KOPT-K1 (cell line): Measurements from ENCODE around the gene RADIL.

Source experiments
- H3K27ac ChIP-seq: fragments of 200-600 bp; sonication (generic); 2 replicates; pipeline ENCODE4 v1.5.1; 2016; ENCODE audit warnings: antibody characterized with exemption, mild to moderate bottlenecking, low read depth, low read length; ENCODE audit not compliant: poor library complexity, severe bottlenecking
- H3K36me3 ChIP-seq: fragments of 200-600 bp; sonication (generic); 2 replicates; pipeline ENCODE4 v1.5.1; 2017; ENCODE audit warnings: antibody characterized with exemption, mild to moderate bottlenecking, low read length, moderate library complexity; ENCODE audit not compliant: insufficient read depth
- H3K9me3 ChIP-seq: fragments of 200-600 bp; sonication (generic); 2 replicates; pipeline ENCODE4 v1.5.1; 2017; ENCODE audit warnings: antibody characterized with exemption, low read length, mild to moderate bottlenecking; ENCODE audit not compliant: insufficient read depth, poor library complexity, severe bottlenecking

RADIL gene

DNA sequence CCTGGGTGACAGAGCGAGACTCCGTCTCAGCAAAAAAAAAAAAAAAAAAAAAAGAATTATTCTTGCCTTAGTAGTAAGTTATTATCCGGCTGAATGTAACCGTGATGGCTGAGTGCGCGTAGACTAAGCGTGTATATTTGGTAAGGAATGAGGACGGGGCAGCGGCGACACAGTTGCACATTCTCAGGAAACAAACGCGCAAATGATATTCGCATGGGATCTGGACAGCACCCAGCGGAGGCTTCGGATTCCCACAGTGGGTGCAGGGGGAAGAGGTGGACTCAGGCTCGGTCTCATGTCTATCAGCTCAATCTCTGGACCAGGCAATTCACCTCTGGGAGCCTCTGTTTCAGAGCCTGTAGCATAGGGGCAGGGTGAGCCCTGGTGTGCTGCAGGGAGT, 50.8 kb downstream of the RADIL start:
- no peaks in the 10 kb centered on the region for H3K36me3 ChIP-seq
- H3K9me3 ChIP-seq, result no peaks in the 10 kb centered on the region
- H3K27ac ChIP-seq, result no peak overlapping the region

DNA sequence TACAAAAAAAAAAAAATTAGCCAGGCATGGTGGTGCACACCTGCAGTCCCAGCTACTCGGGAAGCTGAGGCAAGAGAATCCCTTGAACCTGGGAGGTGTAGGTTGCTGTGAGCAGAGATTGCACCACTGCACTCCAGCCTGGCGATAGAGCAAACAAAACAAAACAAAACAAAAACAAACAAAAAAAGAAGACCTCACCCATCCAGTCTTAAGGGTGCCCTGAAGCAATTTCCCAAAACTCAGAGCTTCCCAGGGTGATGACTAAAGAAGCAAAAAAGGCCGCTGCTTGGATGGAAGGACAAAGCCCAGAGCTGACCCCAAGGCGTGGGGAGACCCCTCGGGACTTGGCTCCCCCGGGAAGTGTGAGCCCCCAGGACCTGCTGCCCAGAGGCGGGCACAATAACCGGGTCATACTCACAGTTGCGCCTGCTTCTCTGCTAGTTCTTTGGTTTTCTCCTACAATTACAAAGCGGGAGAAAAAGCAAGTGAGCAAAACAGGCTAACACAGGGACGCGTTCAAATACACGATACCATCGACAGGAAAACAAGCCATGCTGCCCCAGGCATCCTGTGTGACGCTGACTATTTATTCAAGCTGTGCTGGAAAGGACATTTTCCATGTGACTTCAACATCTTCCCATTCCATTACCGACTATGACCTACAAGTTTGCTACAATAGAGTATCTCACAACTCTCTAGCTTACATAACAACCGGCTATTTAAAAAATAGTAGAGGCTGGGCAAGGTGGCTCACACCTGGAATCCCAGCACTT, 51.6 kb downstream of the RADIL start:
- H3K36me3 ChIP-seq, result no peaks in the 10 kb centered on the region
- H3K9me3 ChIP-seq, result no peaks in the 10 kb centered on the region
- H3K27ac ChIP-seq, result no peak overlapping the region

DNA sequence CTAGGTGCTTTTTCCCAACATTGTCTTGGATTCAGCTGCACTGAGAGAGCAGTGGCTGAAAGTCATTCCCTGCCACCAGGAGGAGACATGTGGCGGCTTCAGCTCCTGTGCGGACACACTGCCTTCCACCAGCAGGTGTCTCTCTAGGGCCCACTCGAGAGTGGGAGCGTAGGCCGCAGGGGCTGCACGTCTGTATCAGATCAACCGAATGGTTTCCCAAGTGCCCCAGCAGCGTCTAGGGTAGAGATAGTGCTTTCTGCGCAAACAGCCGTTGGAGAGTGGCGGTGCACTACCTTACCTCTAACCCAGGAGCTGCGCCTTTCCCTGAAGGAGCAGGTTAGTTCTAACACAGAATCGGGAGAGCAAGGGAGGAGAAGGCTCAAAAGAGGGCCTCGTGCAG, 53.3 kb downstream of the RADIL start:
- Histone ChIP-seq H3K9me3 (no peaks in the 10 kb centered on the region), H3K27ac (no peak overlapping the region), H3K36me3 (no peaks in the 10 kb centered on the region)

DNA sequence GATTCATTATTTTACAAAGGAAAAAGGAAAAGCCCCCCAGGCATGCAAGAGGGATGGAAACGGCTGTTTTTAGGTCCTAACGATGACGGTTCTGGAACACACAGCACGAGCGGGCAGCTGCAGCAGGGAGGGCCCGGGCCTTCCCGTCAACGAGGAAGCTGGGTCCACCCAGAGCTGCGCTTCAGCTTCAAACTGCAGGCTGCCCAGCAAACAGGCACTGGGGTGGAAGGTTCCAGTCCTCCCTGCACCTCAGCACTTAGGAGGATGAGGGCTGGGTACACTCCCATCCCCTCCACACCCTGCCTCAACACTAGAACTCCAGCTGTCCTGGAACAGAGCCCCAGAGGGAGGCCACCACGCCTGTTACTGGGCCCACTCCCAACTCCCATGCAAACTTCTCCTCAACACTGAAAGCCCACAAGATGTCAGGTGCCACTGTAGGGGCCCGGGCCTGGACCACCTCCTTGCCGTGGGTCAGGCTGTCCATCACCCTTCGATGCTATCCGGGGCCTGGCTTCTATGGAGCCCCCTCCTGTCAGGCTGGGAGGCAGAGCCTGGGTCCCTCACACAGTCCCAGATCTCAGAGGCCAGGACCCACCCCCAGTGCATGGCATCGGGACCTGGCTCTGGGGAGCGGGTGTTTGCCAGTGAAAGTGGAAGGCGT, 54.7 kb downstream of the RADIL start:
- Histone ChIP-seq H3K36me3 (no peaks in the 10 kb centered on the region), H3K9me3 (no peaks in the 10 kb centered on the region), H3K27ac (no peak overlapping the region)

DNA sequence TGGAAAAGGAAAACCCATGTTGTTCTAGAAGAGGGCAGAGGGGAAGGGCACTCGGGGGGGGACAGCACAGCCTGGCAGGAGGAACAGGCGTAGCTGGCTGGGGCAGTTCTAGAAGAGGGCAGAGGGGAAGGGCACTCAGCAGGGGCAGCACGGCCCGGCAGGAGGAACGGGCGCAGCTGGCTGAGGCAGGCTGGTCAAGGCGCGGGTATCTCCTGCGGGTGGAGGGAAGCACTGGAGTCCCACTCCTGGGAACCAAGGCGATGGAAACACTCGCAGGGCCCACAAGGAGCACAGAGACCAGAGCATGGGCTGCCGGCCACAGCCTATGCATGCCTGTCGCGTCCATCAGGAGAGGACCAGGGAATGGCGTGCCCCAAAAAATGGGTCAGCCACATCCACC, 58.4 kb downstream of the RADIL start:
- H3K27ac ChIP-seq, result no peak overlapping the region
- H3K36me3 ChIP-seq, result no peaks in the 10 kb centered on the region
- H3K9me3 ChIP-seq, result no peaks in the 10 kb centered on the region

DNA sequence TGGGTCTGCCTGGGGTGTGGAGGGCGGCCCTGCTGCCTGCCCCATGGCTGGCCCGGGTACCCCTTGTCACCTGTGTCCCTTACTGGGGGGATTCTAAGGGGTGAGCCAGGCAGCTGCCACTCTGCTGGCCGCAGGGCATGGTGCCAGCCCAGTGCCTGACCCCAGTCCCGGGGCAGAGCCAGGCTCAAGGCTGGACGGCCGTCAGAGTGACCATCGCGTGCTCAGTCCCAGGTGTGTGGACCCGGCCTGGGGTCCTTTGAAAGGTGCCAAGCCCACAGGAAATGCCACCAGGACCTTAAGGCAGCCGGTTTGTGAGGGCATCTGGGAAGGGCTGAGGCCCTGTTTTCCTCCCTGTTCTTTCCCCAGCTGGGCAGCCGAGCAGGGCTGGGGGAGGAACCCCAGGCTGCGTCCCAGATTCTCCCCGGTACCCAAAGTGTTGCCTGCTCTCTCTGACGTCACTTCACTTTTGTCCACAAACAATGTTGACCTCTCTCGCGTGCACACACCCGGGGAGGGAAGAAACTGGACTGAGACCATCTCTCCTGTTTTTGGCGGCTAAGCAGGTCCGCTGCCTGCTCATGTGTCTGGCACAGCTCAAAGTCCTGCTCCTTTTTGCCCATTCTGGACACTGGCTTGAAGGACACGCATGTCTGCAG, 59.3 kb downstream of the RADIL start:
- no peaks in the 10 kb centered on the region for H3K36me3 ChIP-seq
- H3K27ac ChIP-seq, result no peak overlapping the region
- H3K9me3 ChIP-seq, result no peaks in the 10 kb centered on the region

DNA sequence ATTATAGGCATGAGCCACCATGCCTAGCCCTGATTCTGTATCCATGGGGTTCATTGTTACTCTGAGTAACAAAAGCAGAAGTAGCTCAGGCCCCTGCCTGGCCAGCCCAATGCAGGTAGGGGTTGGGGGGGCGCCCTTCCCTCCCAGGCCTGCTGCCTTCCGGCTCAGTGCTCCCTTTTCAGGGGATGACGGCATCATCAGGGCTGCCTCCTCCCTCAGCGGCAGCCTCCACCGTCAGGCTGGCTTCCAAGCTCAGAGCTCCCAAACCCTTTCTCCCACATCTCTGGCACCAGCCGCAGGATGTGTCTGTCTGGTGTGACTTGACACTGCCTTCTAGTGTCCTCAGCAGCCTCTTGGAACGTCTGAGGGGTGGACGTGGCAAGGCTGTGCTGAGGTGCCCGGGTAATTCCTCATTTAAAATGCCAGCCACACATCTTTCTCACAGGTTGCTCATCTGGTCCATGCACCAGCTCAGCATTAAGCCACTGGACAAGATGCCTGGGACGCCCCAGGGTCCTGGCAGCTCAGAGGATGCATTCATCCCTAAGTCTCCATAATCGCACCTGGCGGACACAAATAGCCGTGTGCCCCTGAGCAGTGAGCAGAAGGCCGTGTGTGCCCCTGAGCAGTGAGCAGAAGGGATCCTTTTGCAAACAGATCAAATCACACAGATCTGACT, 59.9 kb downstream of the RADIL start:
- Histone ChIP-seq H3K36me3 (no peaks in the 10 kb centered on the region), H3K9me3 (no peaks in the 10 kb centered on the region), H3K27ac (no peak overlapping the region)

DNA sequence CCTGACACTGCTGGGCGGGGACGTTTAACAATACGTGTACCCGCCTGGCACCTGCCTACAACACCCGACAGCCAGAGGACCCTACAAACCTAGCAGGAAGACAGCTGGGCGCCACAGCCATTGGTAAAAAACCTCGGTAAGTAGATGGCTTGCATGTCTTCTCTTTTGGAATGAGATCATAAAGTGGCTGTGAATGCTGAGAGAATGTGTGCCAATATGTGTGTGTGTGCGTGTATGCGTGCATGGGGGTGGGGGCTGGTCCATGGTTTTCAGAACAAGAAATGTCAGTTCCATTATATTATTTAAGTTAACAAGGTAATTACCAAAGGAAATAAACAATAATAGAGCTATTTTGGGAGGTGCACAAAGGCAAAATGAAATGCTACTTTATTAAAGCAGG, 60.8 kb downstream of the RADIL start:
- no peak overlapping the region for H3K27ac ChIP-seq
- H3K9me3 ChIP-seq, result no peaks in the 10 kb centered on the region
- H3K36me3 ChIP-seq, result no peaks in the 10 kb centered on the region

DNA sequence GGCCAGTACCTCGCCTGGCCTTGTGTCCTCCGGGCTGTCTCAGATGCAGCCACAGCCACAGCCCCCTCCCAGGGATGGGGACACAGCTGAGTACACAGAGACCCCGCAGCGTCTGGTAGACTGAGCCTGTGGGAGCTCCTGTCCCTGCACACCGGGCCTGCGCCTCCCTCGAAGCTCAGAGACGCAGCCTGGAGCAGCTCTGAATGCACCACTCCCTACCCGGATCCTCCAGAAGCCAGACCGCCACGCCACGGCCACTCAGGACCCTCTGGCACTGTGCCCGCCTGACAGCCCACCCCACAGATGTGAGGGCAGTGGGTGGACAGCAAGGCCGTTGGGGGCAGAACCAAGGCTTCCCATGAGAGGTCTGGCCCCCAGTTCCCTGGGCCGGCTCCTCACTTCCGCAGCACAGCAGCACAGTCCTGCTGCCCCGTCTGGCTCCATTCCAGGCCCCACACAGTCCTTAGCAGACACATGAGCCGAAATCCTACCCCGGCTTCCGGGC, 62.5 kb downstream of the RADIL start:
- no peak overlapping the region for H3K27ac ChIP-seq
- H3K36me3 ChIP-seq, result no peaks in the 10 kb centered on the region
- no peaks in the 10 kb centered on the region for H3K9me3 ChIP-seq

DNA sequence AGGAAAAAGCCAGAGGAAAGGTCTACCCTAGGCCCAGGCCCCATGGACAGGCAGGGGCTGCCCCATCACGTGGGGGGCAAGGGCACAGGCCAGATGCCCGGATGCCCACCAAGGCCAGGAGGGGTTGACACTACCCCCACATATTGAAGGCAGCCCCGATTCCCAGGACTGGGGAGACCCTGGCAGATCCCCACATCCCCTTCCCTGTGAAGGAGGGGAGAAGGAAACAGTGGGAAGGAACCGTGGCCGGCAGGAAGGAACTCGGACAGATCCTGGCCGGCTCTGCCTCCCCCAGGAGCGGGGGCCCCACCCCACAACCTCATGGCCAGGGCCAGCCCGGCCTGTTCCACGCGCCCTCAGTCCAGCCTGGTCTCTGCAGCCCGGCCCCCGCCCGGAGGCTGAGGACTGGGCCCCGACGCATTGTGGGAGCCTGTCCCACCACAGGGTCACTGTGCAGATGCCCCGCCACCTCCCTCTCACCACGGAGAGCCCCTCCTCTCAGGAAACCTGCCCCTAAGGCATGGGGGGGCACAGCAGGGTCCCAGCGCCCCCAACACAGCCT, 63.0 kb downstream of the RADIL start:
- H3K27ac ChIP-seq, result no peak overlapping the region
- no peaks in the 10 kb centered on the region for H3K36me3 ChIP-seq
- no peaks in the 10 kb centered on the region for H3K9me3 ChIP-seq

DNA sequence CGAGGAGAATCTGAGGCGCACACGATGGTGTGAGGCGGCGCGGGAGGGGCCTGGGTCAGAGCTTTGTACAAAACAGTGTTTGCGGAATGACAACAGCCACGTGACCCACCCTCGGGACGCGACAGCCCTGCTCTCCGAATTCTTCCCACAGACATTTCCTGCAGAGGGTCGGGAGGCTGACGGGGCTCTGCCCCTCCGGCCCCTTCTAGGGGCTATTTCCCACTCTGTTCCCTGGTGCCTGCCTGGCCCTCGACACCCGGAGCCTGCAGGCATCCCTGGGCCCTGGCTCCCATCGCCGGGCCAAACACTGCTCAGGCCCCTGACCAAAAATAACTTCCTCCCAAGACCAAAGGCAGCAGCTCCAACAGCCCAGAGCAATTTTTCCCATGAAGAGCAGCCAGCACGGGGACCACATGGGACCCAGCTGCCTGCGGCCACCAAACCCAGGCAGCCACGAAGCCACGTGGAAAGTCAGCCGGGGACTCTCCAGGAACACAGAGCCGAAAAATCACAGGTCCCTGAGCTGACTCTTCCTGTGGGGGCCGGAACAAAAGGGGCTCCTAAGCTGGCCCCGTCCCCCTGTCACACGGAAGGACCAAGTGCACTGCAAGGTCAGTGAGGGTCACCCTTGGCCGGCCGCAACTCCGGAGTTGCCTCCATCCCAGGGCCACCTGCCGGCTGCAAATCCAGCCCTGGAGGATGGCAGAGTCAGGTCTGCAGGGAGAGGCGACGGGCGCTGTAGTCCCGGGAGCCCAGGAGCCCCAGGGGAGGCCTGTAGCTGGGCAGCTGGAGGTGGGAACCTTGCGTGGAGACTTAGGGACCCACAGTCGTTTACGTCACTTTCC, 63.7 kb downstream of the RADIL start:
- no peak overlapping the region for H3K27ac ChIP-seq
- no peaks in the 10 kb centered on the region for H3K36me3 ChIP-seq
- H3K9me3 ChIP-seq, result no peaks in the 10 kb centered on the region

DNA sequence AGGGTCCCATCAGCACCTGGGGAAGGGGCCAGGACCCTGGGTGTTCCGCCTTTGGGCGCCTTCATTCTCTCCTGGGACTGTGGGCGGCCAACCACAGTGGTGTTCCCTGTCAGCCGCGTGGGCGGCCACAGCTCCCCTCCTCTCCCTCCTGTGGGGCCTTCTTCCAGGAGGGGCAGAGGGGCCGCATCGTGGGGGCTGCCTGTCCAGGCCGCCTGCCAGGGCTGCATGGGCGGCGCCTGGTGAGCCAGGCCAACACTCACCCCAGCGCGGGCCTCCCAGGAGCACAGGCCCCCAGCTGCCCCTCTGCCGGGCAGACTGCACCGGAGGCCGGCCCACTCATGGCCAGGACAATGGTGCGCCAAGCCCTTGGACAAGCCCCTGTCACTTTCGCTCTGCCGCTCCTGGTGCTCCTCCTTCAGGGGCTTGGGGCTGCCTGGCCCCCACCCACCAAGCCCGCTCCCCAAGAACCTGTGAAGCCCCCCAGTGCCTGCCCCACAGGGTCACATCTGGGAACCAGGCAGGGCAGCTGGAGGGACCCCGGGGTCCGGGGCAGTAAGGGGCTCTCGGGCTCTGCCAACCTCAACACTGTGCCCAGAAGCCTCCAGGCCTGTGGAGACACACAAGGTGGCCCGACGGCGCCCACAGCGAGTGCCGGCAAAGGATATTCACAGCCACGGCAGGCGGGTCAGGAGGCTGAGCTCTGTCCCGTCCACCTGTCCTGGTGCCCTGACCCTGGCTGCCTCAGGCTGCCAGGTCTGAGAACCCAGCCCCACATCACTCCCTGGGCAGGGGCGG, 65.3 kb downstream of the RADIL start:
- H3K9me3 ChIP-seq, result no peaks in the 10 kb centered on the region
- H3K27ac ChIP-seq, result no peak overlapping the region
- no peaks in the 10 kb centered on the region for H3K36me3 ChIP-seq

DNA sequence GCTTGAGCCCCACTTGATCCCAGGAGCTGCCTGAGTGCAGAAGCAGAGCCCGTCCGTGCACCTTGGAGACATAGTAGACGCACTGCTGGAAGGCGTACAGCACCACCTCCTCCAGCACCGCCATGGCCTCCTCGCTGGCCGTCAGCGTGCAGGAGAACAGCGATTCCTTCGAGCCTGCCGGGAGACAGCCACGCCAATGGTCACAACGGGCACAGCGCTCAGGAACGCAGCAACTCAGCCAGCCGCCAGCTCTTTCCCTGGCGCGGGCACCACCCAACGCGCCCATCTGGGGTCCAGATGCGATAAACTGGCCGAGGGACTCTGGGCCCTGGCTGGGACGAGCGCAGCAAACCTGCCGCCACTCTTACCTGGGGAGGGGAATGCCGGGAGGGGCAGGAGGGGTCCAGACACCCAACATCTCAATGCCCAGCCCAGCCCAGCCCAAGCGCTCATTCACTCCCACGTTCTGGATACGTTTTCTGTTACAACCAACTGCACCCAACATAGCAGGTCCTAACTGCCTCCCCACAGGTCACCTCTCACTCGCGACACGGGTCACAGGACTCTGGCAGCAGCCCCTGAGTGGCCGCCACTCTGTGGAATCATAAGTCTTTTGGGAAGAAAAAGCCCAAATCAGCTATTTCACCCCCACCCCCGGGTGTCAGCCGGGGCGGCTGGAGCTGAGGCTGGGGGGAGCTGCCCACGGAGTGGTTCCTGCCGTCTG, 66.2 kb downstream of the RADIL start:
- Histone ChIP-seq H3K27ac (no peak overlapping the region), H3K9me3 (no peaks in the 10 kb centered on the region), H3K36me3 (no peaks in the 10 kb centered on the region)
